ENCODE results near the gene COX4I1.

COX4I1 gene

DNA sequence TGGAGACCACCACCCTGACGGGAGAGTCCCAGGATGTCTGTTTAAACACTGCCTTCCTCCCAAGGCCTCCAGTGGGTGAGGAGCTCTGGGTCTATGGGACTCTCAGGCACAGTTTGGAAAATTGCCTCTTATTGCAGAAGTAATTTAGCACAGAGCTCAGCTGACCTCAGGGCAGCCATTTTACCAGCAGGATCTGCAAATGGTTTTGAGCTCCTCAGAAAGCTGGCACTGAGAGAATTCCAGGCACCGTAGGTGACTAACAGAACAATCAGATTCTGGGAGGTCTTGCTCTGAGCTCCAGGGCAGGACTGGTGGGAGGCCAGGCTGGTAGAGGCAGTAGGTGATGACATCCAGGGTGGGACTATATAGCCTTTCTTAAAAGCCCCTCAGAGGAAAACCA lies 31.3 kb upstream of the COX4I1 start:
- no peak for DNase-seq

DNA sequence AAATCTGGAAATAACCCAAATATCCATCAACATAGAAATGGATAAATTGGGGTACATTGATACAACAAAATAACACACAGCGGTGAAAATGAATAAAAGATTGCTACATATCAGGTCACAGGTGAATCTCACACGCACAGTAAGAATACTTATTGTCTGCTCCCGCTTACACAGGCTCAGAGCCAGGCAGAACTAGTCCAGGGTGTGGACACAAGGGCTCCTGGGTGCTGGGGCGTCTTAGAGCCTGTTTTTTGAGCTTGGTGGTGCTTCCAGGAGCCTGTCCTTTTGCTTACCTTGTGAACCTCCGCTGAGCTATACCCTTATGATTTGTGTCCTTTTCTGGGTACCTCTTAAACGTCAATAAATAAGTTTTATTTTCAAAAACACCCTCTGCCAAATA lies 28.8 kb upstream of the COX4I1 start:
- DNase-seq, result no peak

DNA sequence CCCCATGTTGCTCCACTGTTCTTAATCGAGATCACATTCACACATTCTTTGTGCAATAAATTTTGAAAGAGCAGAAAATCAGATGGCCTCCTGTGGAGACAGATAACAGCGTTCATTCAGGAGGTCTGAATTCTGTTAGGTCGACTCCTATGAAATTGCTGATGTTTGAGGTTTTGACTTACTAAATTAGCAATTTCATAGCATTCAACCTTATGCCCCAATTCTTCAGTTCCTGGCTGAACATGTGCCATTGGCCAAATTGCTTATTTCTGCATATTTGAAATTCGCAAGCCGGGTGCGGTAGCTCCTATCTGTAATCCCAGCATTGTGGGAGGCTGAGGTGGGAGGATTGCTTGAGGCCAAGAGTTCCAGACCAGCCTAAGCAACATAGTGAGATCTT lies 26.5 kb upstream of the COX4I1 start:
- DNase-seq, result no peak

DNA sequence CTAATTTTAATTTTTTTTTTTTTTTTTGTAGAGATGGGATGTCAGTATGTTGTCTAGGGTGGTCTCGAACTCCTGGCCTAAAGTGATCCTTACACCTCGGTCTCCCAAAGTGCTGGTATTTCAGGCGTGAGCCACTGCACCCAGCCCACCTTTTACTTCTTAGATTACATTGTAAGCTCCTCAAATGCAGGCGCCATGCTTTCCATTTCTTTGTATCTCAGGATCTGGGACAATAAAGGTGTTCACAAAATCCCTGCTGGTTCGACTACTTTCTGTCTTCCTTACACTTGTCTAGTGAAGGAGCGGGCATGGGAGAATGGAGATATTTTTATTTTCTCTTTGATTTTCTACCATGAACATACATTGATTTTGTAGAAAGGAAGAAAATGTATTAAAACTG lies 25.4 kb upstream of the COX4I1 start:
- DNase-seq, result no peak

DNA sequence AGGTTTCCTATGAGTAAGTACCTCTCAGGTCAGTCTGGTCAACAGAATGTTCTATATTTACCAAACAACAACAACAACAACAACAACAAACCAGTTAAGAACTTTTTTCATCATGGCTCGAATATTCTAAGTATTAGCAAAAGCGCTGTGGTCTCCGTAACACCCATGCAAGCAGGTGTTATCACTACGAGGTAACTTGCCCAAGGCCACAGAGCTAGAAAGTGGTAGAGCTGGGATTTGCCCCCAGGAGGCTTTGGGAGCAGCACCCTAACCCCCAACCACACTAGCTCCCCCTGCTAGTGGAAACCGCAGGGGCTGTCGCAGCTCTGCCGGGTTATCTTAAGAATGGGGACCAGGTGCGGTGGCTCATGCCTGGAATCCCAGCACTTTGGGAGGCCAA lies 24.7 kb upstream of the COX4I1 start:
- DNase-seq, result no peak

DNA sequence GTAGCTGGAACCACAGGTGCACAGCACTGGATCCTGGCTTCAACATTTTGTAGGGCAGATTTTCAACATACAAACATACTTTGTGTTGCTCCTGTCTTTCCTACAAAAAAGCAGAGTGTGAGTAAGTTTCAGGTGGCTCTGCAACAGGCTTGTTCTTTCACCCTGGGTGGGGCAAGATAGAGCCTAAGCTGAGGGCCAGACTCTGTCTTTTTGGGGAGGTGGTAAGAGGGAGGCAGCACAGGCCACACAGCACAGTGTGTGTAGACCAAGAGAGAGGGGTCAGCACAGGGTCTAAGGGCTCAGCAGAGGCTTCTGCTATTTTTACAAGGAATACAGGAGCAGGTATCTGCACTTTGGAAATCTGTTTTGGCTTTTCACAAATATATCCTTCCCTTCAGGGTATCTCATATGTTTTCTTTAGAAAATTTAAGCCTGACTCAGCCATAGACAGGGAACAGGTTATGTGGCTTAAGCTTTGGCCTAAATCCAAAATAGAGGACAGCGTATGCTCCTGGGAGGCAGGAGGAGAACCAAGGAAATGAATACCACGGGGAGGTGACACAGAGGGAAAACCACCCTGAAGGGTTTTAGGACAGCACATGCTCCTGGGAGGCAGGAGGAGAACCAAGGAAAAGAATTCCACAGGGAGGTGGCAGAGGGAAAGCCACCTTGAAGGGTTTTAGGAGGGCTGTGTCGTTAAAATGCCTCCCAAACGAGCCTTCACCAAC lies 21.7 kb upstream of the COX4I1 start:
- DNase-seq, result no peak

DNA sequence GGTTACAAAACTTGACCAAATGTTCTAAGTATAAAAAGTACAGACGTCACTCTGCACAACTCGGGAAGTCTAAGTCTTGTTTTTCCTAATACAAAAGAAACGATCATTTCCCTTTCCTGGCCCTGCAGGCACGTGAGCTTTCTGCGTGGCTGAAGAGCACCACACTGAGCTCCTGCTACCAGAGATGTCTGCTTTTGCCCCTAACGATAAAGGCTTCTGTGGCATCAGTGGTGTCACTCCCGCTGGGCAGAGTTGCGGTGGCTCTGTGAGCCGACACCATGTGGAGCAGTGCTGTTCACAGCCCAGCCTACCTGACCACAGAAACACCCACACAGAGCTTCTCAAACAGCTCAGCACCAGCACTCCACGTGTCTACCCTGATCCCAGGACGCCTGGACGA lies 20.6 kb upstream of the COX4I1 start:
- DNase-seq, result no peak

DNA sequence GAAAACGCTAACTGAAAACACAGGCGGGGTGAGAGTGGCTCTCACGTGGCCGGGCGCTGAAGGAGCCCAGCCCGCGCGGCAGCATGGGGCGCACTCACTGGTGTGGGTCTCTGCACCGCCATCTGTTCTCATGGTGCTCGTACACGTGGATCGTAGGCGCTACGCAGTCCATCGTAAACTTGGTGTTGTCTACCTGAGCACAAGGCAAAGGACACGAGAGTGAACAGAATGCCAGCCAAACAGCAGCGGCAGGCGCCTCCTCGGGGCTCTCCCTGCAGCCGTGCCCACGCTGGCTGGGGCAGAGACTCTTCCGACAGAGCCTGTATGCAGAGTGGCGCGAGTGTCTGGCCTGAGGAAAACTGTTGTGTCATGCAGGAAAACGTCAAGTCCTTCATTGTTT lies 19.2 kb upstream of the COX4I1 start:
- no peak for DNase-seq

DNA sequence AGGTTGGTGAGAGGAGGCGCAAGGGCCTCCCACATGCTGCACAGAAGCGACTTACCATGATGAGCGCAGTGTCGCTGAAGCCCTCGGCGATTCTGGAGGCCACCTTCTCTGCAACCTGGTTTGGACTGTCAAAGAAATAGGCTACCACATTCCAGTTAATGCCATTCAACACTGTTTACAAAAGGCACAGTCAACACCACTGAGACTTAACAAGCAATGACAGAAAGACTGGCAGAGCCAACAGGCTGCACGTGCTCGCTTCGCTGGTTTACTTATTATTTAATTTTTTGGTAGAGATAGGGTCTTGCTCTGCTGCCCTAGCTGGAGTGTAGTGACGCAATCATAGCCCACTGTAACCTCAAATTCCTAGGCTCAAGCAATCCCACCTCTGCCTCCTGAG lies 18.3 kb upstream of the COX4I1 start:
- no peak for DNase-seq

DNA sequence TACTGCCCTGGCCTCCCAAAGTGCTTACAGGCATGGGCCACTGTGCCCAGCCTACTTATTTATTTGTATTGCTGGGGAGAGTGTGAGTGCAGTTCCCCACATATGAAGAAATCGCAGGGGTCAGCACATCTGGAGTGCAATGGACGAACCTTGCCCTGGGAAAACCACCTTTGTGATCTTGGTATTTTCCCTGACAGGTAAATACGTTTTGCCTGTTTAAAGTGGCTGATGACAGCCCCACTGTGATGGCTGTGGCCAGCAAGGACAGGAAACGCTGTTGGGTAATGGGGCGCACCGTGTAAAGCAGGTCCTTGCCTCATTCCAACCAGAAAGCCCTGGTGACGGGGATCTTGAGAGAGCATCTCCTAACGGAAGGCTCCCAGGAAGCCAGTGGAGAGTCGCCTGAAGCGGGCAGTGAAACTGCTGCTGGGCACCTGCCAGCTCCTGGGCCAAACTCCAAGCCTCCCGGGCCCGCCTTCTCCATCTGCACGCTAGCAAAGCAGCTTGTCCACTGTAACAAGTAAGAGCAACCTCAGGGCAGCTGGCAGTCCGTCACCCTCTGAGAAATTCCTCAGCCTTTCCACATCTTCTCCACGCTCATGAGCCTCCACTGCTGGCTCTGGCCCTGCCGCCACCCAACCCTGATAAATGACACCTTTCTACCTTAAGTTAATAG lies 17.7 kb upstream of the COX4I1 start:
- DNase-seq, result no peak

DNA sequence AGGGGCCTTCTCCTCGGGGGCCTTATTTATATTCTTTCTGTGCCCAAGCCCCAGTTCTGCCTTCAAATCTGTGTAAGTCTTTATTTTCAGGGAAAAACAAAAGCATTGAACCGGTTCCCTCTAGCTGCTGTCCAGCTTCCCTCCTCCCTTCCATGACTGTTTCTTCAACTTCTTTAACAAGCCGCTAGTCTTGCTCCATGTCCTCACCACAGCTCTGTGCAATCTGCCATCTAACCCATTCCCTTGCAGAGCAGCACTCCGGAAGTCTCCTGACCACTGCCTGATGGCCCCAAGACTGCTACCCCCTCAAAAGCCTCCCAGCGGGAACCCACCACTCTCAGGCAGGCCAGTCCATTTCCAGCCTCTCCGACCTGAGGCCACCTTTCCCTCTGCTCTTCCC lies 17.0 kb upstream of the COX4I1 start:
- no peak for DNase-seq

DNA sequence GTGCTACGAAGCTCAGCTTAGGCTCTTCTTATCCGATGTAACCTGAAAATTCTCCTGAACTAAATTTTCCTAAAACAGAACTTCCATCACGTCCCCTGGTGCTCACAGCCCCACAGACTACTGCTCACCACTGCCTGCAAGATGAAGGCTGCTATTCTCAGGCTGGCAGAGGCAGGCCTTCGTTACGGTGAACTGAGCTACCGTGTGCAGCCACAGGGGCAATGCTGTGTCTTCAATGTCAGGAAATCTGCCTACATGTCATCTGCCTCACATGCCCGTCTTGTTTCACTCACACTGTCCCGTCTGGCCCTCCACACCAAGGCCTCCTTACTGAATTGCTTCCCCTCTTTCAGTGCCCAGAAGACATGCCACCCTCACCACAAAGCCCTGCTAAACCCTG lies 16.1 kb upstream of the COX4I1 start:
- no peak for DNase-seq

DNA sequence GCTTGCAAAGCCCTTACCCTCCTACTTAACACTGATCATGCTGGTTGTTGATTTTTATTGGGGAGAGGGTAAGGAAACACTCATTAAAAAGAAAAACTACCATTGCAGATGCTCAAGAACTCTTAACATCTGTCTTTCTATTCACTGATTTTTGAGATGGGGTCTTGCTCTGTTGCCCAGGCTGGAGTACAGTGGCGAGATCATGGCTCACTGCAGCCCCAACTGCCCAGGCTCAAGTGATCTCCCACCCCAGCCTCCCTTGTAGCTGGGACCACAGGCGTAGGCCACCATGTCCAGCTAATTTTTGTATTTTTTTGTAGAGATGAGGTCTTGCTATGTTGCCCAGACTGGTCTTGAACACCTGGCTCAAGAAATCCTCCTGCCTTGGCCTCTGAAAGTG lies 14.7 kb upstream of the COX4I1 start:
- no peak for DNase-seq

DNA sequence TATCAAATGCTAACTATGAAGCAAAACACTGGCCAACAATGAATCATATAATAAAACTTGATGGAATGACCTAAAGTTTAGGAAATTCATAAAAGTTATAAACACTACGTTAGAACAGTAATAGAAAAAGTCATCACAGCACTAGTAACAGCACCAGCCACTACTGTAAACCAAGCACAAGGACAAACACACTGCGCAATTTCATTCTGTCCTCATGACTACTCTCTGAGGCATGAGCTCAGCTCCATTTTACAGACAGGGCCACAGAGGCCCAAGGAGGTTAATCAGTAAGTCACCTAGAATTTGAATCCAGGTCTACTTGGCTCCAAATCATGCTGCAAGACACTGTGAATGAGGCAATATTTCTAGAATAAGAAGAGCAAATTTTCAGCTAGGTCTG lies 13.6 kb upstream of the COX4I1 start:
- no peak for DNase-seq

DNA sequence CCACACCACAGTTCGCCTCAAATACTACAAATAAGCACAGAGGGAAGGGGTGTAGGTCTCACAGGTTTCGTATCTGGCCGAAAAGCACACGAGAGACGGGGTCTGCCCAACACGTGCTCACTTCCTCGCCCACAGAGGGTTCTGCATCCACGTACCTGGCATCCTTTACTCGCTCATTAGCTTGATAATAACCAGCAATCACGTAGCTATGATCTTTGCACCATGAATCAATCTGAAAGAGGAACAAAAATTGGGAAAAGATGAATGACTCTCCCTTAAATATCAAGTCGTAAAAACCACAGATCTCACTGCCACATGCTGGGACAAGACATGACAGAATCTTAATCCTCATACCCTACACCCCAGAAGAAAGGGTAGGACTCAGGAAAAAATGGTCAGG lies 10.7 kb upstream of the COX4I1 start:
- DNase-seq, result no peak

DNA sequence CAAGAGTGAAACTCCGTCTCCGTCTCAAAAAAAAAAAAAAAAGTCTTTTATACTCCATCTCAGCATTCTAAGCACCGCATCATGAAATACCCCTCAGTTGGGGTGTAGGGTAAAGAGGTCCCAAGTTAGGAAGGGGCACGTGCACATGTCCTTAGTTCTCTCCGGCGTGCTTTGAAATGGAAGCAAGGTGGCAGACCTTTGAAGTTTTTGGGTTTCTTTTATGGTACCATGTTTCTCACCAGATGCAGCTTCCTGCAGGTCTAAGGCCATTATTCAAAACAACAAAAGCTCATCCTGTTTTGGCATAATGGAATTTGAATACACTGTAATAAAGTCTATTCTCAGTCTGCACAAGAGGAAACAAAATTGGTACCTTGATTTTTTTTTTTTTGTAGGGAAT lies 9.7 kb upstream of the COX4I1 start:
- no peak for DNase-seq

DNA sequence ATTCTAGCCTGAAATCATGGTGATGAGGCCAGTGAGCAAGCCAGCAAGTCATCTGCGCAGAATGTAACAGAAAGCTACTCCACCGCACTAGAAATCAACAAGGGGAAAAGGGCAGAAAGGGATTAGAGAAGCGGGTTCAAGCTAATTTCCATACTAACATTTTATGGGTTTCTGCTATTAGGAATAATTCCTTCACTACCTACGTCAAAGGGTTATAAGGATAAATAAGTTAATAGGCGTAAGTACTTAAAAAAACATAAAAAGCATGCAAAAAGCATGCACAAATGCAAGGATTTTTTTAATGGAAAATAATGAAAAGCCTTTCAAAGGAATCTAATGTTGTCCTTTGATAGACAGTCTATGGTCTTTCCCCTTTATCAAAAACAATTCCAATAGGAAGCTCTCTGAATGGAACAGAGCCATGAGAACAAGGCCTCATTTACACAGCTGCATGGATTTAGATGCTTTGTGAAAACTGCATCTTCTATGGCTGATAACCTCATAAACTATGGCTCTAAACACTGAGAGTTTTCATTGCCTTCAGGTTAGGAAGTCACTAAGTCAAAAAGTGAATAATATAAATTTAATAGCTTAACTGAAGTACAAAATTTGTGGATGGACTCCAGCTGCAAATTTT lies 5.7 kb upstream of the COX4I1 start:
- DNase-seq, result no peak

DNA sequence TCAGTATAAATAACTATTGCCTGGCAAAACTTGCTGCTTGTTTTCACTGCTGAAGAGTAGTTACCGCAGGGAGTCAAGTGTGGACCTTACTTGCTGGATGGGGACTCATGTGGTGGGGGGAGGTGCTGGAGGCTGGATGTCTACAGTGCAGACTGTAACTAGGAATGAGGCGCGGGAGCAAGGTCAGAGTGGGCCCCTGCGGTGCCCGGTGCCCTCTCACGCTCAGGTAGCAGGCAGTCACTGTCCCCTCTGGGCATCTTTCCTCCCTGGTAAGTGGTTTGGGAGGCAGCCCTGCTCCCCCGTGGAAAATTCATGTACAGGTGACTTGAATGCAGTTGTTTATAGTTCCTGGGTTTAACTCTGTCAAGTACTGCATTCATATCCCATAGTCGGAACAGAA lies 4.8 kb upstream of the COX4I1 start:
- DNase-seq, result no peak

DNA sequence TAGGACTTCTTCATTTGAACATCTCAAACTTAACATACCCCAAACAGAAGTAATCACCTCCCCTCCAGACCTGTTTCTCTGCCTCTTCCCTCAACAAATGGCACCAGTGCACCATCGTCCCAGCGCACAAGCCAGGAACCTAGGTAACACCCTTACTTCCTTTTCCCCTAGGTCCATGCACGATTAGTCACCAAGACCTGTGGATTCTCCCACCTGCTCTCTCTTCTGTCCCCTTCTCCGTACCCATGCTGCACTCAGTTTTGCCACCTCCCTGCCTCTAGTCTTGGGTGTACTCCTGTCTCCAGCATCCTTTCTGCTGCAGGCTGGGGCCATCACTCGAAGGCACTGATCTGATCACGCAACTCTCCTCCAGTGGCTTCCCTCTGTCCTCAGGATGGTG lies 3.3 kb upstream of the COX4I1 start:
- no peak for DNase-seq

DNA sequence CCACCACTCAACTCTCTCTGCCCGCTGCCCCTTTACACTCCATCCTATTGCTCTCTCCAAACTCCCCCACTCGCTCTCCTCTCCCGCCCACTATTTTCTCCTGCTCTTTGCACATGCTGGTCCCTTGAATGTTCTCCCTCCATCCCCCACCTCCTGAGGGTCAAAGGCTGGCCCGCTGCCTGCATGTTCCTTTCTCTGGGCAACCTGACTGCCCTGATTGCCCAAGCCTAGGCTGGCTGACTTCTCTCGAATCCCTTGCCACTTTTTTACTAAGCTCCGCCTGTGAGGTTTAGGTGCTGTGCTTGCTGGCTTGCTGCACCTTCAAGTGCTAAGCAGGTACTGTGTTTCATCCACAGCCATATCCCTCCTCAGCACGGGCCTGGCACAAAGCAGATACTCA lies 2.9 kb upstream of the COX4I1 start:
- no peak for DNase-seq

DNA sequence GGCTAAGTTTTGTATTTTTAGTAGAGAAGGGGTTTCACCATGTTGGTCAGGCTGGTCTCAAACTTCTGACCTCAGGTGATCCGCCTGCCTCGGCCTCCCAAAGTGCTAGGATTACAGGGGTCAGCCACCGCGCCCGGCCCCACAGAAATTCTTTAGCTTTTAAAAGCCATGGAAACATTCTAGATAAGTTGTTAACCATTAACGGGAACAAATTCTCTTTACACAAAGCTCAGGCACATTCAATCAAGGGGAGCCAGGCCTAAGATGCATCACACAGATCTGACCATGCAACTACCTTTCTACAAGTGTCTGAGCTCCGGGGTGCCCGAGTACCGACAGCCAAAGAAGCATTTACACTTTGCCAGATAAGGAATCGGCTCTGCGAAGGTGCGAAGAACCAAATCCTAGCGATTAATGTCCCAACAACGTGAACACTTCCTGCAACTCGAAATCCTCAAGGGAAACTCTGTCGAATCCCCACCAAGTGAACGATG lies 1.2 kb upstream of the COX4I1 start:
- no peak for DNase-seq

DNA sequence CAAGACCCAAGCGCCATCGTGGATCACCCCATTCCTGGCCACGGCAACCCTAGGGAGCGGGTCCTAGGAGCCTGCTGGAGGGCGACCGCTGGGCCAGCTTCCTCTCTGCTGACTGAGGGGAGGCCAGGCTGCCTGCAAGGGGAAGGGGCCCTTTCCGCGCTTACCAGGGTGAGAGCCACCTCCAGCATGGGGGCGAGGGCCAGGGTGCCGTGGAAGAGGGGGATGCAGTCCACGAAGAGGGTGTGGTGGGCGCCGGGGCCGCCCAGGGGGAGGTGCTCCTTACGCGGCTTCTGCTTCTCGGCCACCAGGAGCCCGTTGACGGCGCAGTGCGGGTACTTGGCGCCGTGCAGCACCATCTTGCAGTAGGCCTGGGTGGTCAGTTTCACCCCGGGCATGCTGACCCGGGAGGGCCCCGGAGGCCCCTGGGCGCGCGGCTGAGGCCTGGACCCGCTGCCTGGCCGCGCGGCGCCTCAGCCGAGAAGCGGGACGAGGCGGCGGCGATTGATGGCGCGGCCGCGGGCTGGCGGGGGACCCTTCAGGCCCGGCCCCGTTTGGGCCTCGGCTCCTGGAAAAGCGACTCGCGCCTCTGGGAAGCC lies 496 bp upstream of the COX4I1 start:
- no peak for DNase-seq

DNA sequence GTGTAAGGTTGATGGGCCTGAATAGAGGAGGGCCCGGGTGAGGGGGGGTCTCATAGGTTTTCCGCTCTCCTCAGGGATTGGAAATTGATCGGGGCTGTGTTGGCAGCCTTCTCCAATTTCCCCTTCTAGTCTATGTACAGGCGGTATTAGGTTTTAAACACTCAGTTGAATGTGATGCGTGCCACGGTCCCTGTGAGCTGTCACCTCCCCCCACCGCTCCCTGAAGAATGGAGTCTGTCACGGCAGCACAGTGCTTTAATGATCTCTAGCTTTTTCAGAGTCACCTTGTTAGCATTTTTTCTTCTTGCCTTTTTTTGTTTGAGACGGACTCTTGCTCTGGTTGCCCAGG lies 800 bp downstream of the COX4I1 start:
- DNase-seq, result no peak

DNA sequence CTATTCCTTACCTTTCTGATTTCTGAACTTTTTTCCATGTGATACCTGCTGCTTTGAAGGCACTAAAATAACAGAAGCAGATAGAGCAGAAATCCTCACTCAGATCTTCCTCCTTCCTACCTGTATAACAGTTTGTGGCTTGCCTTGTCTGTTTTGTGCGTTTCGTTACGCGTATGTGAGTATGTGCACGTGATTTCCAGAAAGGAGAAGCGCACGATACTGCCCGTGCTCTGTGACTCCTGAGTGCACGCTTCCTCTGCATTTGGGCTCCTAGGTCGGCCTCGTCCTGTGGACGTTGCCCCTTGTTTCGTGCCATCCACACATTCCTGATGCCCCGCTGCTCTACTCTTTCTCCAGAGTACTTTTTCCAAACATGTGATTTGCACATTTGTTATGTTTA lies 4.1 kb downstream of the COX4I1 start:
- DNase-seq, result no peak
